HG02870 (cell line): ENCODE measurements around the gene IFI35.
"Not testable (repeated sequence)": the region's sequence is repeated elsewhere in the genome, so short reads cannot be mapped to it uniquely, and the experiment has no call there.

Experiments used
- ATAC-seq: cut with Tn5 transposase; IDR thresholded peaks from one replicate; pipeline ENCODE4 v1.9.1; 2021; ENCODE audit warnings: mild to moderate bottlenecking, moderate library complexity; ENCODE audit not compliant: unreplicated experiment

The IFI35 gene

DNA sequence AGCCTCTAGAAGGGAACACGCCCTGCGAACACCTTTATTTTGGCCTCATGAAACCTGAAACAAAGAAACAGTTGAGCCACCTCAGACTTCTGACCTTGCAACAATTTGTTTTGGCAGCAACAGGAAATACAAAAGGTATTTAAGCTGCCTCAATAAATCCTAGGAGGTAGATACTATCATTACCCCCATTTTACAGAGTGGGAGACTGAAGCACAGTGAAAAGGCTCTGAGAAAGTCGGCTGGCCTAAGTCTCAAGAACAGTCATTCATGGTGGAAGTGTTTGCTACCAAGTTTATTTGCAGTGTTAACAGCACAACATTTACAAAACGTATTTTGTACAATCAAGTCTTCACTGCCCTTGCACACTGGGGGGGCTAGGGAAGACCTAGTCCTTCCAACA, 37.4 kb downstream of the IFI35 start:
- ATAC-seq: no peak

DNA sequence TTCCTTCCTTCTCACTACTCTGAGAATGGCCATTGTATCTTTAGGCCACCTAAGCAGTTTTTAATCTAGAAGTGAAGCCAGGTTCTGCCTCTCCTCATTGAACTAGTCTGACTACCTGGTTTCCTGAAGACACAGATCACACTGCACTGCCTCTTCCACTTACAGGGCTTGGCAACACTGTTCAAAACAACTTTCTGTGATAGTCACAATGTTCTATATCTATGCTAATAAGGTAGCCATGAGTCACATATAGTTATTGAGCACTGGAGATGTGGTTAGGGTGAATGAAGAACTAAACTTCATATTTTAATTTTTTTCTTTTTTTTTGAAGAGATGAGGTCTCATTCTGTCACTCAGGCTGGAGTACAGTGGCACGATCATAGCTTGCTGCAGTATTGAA, 45.4 kb downstream of the IFI35 start:
- ATAC-seq: no peak

DNA sequence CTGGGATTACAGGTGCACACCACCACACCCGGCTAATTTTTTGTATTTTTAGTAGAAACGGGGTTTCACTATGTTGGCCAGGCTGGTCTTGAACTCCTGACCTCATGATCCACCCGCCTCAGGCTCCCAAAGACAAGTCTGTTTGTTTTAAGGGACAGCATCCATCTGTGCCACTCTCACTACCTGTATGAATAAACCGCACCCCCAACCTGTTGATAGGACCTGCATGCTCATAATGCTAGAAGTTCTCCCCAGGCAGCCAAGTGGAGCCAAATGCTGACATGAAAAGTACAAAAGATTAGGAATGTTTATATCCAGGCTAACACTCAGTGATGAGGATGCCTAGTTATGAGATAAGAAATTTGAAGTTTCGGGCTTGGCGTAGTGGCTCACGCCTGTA, 46.4 kb downstream of the IFI35 start:
- ATAC-seq: not testable (repeated sequence)

DNA sequence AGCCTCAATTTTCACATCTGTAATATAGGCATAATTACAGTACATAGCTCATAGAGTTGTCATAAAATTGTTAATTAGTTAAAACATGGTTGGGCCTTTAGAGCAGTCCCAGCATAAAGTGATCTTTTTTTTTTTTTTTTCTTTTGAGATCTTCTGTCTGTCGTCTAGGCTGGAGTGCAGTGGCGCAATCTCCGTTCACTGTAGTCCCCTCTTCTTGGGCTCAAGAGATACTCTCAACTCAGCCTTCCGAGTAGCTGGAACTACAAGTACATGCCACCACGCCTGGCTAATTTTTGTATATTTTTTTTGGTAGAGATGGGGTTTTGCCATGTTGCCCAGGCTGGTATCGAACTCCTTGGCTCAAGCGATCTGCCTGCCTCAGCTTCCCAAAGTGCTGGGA, 49.5 kb downstream of the IFI35 start:
- no peak for ATAC-seq

DNA sequence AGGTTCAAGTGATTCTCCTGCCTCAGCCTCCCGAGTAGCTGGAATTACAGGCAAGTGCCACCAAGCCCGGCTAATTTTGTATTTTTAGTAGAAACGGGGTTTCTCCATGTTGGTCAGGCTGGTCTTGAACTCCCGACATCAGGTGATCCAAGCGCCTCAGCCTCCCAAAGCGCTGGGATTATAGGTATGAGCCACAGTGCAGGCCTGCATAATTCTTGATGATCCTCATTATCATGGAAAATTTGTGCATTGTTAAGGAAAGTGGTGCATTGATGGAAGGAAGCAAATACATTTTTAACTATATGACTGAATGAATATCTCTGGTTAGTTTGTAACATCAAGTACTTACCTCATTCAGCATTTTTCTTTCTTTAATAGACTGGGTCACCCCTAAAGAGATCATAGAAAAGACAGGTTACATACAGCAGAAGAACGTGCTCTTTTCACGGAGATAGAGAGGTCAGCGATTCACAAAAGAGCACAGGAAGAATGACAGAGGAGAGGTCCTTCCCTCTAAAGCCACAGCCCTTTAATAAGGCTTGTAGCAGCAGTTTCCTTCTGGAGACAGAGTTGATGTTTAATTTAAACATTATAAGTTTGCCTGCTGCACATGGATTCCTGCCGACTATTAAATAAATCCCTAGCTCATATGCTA, 56.5 kb downstream of the IFI35 start:
- no peak for ATAC-seq
